Measurements from ENCODE around the gene TMEM167B.

The TMEM167B gene

DNA sequence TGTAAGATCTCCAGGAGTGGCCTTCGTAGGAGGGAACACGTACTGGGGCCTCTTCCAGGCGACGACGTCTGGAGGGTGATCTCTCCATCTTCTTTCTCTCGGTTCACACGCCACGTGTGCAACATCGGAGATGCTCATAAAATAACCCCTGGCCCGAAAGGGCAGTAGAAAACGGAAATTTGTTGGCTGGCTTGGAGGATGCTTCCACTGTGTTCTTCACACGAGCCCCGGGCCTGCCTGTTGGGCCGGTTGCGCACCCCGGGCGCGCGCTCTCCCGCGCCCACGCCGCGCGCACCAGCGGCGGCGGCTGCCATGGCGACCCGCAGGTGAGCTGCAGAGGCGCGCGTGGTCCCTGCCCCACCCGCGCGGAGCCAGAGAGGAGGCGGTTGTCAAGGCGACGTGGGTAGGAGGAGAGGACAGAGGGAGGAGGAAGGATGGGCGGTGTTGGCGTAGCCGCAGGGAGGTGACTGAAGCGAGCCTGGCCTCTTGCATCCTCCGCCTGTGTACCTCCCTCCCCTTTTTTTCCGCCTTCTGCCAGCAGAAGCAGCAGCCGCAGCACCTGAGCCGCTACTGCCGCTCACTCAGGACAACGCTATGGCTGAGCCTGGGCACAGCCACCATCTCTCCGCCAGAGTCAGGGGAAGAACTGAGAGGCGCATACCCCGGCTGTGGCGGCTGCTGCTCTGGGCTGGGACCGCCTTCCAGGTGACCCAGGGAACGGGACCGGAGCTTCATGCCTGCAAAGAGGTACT, 23.2 kb downstream of the TMEM167B start, which contains the start of gene ELAPOR1:
ELAPOR1 (plus strand) TSS at position 526 of the 752 bp plus-strand sequence; CDS start at position 595, 69 bp downstream.
- TF ChIP-seq, protein P1, sequence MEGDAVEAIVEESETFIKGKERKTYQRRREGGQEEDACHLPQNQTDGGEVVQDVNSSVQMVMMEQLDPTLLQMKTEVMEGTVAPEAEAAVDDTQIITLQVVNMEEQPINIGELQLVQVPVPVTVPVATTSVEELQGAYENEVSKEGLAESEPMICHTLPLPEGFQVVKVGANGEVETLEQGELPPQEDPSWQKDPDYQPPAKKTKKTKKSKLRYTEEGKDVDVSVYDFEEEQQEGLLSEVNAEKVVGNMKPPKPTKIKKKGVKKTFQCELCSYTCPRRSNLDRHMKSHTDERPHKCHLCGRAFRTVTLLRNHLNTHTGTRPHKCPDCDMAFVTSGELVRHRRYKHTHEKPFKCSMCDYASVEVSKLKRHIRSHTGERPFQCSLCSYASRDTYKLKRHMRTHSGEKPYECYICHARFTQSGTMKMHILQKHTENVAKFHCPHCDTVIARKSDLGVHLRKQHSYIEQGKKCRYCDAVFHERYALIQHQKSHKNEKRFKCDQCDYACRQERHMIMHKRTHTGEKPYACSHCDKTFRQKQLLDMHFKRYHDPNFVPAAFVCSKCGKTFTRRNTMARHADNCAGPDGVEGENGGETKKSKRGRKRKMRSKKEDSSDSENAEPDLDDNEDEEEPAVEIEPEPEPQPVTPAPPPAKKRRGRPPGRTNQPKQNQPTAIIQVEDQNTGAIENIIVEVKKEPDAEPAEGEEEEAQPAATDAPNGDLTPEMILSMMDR (conservative IDR thresholded peaks at IDR 0.05; ENCODE audit: low read depth, low read length): no peak
- H3K4me3 ChIP-seq (IDR thresholded peaks at IDR 0.05; ENCODE audit: insufficient read depth, low read depth, low read length): peak within 1 kb of the TSS; percentile 79
- no peaks in the 10 kb centered on the region for H3K36me3 ChIP-seq (ENCODE audit: insufficient read depth)
- H3K9ac ChIP-seq: no peak within 1 kb of the TSS
- peak within 1 kb of the TSS; percentile 36 for H3K4me2 ChIP-seq
- H2AFZ ChIP-seq (ENCODE audit: low read depth): peak within 1 kb of the TSS; percentile 52
- peaks cover 20% of the 10 kb centered on the region for H3K4me1 ChIP-seq (ENCODE audit: low read depth, poor library complexity, severe bottlenecking)
- H3K27ac ChIP-seq: no peak within 1 kb of the TSS
- peaks cover 26% of the 10 kb centered on the region; the same call in 1 of the 2 replicates for H3K27me3 ChIP-seq (ENCODE audit: insufficient read depth, low read depth)
- no peaks in the 10 kb centered on the region for H3K79me2 ChIP-seq (ENCODE audit: insufficient read depth, low read depth)
- no peaks in the 10 kb centered on the region for H4K20me1 ChIP-seq (ENCODE audit: insufficient read depth)

DNA sequence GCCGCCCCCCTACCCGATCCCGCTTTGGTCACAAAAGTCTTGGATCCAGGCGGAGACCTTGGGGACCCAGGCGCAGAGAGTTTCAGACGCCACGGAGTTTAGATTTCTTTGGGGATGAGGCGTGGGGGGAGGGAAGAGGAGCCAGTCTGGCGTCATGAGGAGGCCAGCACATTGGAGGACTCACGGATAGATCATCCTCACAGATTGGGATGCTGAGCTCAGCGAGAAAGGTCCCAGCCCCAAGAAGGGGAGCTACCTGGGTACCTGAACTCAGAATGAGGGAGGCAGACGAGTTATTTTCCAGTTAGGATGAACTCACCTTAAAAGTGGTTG, 23.7 kb downstream of the TMEM167B start:
- no peak overlapping the region for H3K4me3 ChIP-seq (IDR thresholded peaks at IDR 0.05; ENCODE audit: insufficient read depth, low read depth, low read length)
- H3K27ac ChIP-seq: no peak overlapping the region
- no peaks in the 10 kb centered on the region for H3K79me2 ChIP-seq (ENCODE audit: insufficient read depth, low read depth)
- peak overlapping the region; percentile 36 for H3K4me2 ChIP-seq
- no peaks in the 10 kb centered on the region for H3K36me3 ChIP-seq (ENCODE audit: insufficient read depth)
- H4K20me1 ChIP-seq (ENCODE audit: insufficient read depth): no peaks in the 10 kb centered on the region
- peak overlapping the region; percentile 52; the same call in 1 of the 2 replicates for H2AFZ ChIP-seq (ENCODE audit: low read depth)
- H3K27me3 ChIP-seq (ENCODE audit: insufficient read depth, low read depth): peaks cover 26% of the 10 kb centered on the region; the same call in 1 of the 2 replicates
- H3K4me1 ChIP-seq (ENCODE audit: low read depth, poor library complexity, severe bottlenecking): peaks cover 20% of the 10 kb centered on the region
- no peak overlapping the region for H3K9ac ChIP-seq
- TF ChIP-seq, protein P1 (conservative IDR thresholded peaks at IDR 0.05; ENCODE audit: low read depth, low read length): no peak

GRCh38 chr1:109115685-109116084, 25.1 kb downstream of the TMEM167B start:
- H3K4me3 ChIP-seq (IDR thresholded peaks at IDR 0.05; ENCODE audit: insufficient read depth, low read depth, low read length): no peak overlapping the region
- H3K27me3 ChIP-seq (ENCODE audit: insufficient read depth, low read depth): peaks cover 26% of the 10 kb centered on the region; the same call in 1 of the 2 replicates
- peaks cover 20% of the 10 kb centered on the region for H3K4me1 ChIP-seq (ENCODE audit: low read depth, poor library complexity, severe bottlenecking)
- no peaks in the 10 kb centered on the region for H3K36me3 ChIP-seq (ENCODE audit: insufficient read depth)
- no peaks in the 10 kb centered on the region for H4K20me1 ChIP-seq (ENCODE audit: insufficient read depth)
- no peak overlapping the region for H3K9ac ChIP-seq
- no peak overlapping the region for H3K27ac ChIP-seq
- TF ChIP-seq, protein P1 (conservative IDR thresholded peaks at IDR 0.05; ENCODE audit: low read depth, low read length): no peak
- H3K4me2 ChIP-seq: no peak overlapping the region
- H2AFZ ChIP-seq (ENCODE audit: low read depth): no peak overlapping the region
- H3K79me2 ChIP-seq (ENCODE audit: insufficient read depth, low read depth): no peaks in the 10 kb centered on the region

DNA sequence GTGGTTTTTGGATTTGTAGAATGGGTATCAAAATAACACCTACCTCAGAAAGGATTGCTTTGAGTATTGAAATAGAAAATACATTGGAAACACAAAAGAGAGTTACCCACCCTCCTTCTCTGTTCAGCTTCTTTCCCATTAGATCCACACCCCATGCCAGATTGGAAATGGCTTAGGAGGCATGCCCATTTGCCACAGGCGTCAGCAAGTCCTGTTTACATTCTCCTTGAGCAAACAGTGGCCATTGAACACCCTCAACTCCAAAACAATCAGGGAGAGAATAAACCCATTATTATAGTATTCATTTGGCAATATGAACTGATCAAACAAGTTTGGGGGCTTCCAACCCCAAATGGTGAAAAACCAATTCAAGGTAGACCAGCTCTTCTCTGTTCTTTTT, 25.7 kb downstream of the TMEM167B start:
- no peak overlapping the region for H3K9ac ChIP-seq
- peaks cover 26% of the 10 kb centered on the region; the same call in 1 of the 2 replicates for H3K27me3 ChIP-seq (ENCODE audit: insufficient read depth, low read depth)
- no peak overlapping the region for H3K4me2 ChIP-seq
- TF ChIP-seq, protein P1 (conservative IDR thresholded peaks at IDR 0.05; ENCODE audit: low read depth, low read length): no peak
- H3K4me1 ChIP-seq (ENCODE audit: low read depth, poor library complexity, severe bottlenecking): peaks cover 20% of the 10 kb centered on the region
- H2AFZ ChIP-seq (ENCODE audit: low read depth): no peak overlapping the region
- H4K20me1 ChIP-seq (ENCODE audit: insufficient read depth): no peaks in the 10 kb centered on the region
- no peaks in the 10 kb centered on the region for H3K79me2 ChIP-seq (ENCODE audit: insufficient read depth, low read depth)
- no peak overlapping the region for H3K27ac ChIP-seq
- H3K36me3 ChIP-seq (ENCODE audit: insufficient read depth): no peaks in the 10 kb centered on the region
- no peak overlapping the region for H3K4me3 ChIP-seq (IDR thresholded peaks at IDR 0.05; ENCODE audit: insufficient read depth, low read depth, low read length)

Measured in KMS-11 (cell line).